Panc1 (cell line): ENCODE measurements around the gene ADAM22.

Experiments
- POLR2AphosphoS5 ChIP-seq: IDR thresholded peaks from 2 replicates; pipeline ENCODE4 v1.6.1; 2012; ENCODE audit warnings: mild to moderate bottlenecking, low read depth, low read length, moderate library complexity
- SIN3A ChIP-seq: IDR thresholded peaks from 2 replicates; pipeline ENCODE4 v1.6.1; 2012; ENCODE audit warnings: low read depth, mild to moderate bottlenecking, low read length, moderate library complexity, borderline replicate concordance; ENCODE audit not compliant: insufficient read depth
- TCF7L2 ChIP-seq: IDR thresholded peaks from 2 replicates; pipeline ENCODE4 v1.6.1; 2011; ENCODE audit warnings: mild to moderate bottlenecking, low read depth, low read length, inconsistent platforms
- TF ChIP-seq, protein P1 (sequence below): fragments of 450-650 bp; IDR thresholded peaks from 2 replicates; pipeline ENCODE4 v1.5.1; 2017; ENCODE audit warnings: mild to moderate bottlenecking
- TF ChIP-seq, protein P2 (sequence below), 2 experiments: IDR thresholded peaks; 2 replicates each; pipeline ENCODE4 v1.6.1; 2011 to 2012; ENCODE audit warnings: low read depth in 2 of 2, control low read depth in 1 of 2, low read length in 1 of 2, mild to moderate bottlenecking in 1 of 2, moderate library complexity in 1 of 2; ENCODE audit not compliant: insufficient read depth in 1 of 2

DNA sequence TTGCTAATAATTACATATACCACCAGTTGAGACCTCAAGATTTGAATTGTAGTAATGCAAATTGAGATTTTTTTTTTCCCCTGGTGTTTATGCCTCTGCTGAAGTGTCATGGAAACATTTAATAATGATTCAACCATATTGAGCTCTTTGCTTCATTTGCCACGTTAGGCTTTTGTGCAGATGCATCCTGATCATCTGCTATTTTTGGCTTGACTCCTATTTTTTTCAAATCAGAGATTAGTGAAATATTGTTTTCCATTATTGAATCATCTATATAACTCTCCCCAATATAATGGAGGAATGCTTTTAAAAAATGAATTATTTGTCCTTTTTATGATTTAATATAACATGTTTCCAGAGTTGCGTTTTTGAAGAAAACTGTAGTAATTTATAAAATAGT, 170.7 kb downstream of the ADAM22 start:
- TF ChIP-seq, protein P1, sequence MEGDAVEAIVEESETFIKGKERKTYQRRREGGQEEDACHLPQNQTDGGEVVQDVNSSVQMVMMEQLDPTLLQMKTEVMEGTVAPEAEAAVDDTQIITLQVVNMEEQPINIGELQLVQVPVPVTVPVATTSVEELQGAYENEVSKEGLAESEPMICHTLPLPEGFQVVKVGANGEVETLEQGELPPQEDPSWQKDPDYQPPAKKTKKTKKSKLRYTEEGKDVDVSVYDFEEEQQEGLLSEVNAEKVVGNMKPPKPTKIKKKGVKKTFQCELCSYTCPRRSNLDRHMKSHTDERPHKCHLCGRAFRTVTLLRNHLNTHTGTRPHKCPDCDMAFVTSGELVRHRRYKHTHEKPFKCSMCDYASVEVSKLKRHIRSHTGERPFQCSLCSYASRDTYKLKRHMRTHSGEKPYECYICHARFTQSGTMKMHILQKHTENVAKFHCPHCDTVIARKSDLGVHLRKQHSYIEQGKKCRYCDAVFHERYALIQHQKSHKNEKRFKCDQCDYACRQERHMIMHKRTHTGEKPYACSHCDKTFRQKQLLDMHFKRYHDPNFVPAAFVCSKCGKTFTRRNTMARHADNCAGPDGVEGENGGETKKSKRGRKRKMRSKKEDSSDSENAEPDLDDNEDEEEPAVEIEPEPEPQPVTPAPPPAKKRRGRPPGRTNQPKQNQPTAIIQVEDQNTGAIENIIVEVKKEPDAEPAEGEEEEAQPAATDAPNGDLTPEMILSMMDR, result no peak
- TF ChIP-seq POLR2AphosphoS5 (no peak), TCF7L2 (no peak), SIN3A (no peak)
- TF ChIP-seq, protein P2, sequence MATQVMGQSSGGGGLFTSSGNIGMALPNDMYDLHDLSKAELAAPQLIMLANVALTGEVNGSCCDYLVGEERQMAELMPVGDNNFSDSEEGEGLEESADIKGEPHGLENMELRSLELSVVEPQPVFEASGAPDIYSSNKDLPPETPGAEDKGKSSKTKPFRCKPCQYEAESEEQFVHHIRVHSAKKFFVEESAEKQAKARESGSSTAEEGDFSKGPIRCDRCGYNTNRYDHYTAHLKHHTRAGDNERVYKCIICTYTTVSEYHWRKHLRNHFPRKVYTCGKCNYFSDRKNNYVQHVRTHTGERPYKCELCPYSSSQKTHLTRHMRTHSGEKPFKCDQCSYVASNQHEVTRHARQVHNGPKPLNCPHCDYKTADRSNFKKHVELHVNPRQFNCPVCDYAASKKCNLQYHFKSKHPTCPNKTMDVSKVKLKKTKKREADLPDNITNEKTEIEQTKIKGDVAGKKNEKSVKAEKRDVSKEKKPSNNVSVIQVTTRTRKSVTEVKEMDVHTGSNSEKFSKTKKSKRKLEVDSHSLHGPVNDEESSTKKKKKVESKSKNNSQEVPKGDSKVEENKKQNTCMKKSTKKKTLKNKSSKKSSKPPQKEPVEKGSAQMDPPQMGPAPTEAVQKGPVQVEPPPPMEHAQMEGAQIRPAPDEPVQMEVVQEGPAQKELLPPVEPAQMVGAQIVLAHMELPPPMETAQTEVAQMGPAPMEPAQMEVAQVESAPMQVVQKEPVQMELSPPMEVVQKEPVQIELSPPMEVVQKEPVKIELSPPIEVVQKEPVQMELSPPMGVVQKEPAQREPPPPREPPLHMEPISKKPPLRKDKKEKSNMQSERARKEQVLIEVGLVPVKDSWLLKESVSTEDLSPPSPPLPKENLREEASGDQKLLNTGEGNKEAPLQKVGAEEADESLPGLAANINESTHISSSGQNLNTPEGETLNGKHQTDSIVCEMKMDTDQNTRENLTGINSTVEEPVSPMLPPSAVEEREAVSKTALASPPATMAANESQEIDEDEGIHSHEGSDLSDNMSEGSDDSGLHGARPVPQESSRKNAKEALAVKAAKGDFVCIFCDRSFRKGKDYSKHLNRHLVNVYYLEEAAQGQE (IDR thresholded peaks at IDR 0.05; ENCODE audit: insufficient read depth in 1 of 2, low read depth in 2 of 2, low read length in 1 of 2), result no peak
